H9 (cell line): ENCODE results near the gene FBXO40. TPM values are rescaled to one million over a fixed set of nuclear protein-coding genes. Genes with fewer than 3 reads are reported as not detected.

Experiments used
- DNase-seq: peaks from one replicate; pipeline ENCODE4 v3.0.0-alpha.2; 2017
- H2AFZ ChIP-seq: one replicate; pipeline ENCODE4 v1.6.1; 2013; ENCODE audit warnings: mild to moderate bottlenecking, low read length, control low read depth, moderate library complexity
- H2AK5ac ChIP-seq: 2 replicates; pipeline ENCODE4 v1.6.1; 2013; ENCODE audit warnings: low read length, control low read depth, mixed read lengths; ENCODE audit not compliant: insufficient read length
- H2BK120ac ChIP-seq: one replicate; pipeline ENCODE4 v1.6.1; 2013; ENCODE audit warnings: low read depth, mild to moderate bottlenecking, low read length, control low read depth, inconsistent platforms; ENCODE audit not compliant: poor library complexity, severe bottlenecking
- H2BK12ac ChIP-seq: 2 replicates; pipeline ENCODE4 v1.6.1; 2013; ENCODE audit warnings: low read length, control low read depth, mixed read lengths, low read depth; ENCODE audit not compliant: insufficient read length
- H2BK15ac ChIP-seq: 2 replicates; pipeline ENCODE4 v1.6.1; 2013; ENCODE audit warnings: low read depth, low read length, control low read depth
- H2BK20ac ChIP-seq: one replicate; pipeline ENCODE4 v1.6.1; 2013; ENCODE audit warnings: low read depth, mild to moderate bottlenecking, low read length, control low read depth, inconsistent platforms; ENCODE audit not compliant: poor library complexity, severe bottlenecking
- H2BK5ac ChIP-seq: 2 replicates; pipeline ENCODE4 v1.6.1; 2013; ENCODE audit warnings: low read length, control low read depth, mixed read lengths; ENCODE audit not compliant: insufficient read length
- H3K14ac ChIP-seq: 2 replicates; pipeline ENCODE4 v1.6.1; 2013; ENCODE audit warnings: low read length, control low read depth; ENCODE audit not compliant: insufficient read depth
- H3K18ac ChIP-seq: 2 replicates; pipeline ENCODE4 v1.6.1; 2013; ENCODE audit warnings: low read depth, mild to moderate bottlenecking, mixed read lengths, low read length, control low read depth; ENCODE audit not compliant: insufficient read length
- H3K23ac ChIP-seq: 2 replicates; pipeline ENCODE4 v1.6.1; 2013; ENCODE audit warnings: low read length, control low read depth, mixed read lengths, low read depth; ENCODE audit not compliant: insufficient read length
- H3K23me2 ChIP-seq: 2 replicates; pipeline ENCODE4 v1.6.1; 2013; ENCODE audit warnings: low read depth, mild to moderate bottlenecking, mixed read lengths, low read length, control low read depth; ENCODE audit not compliant: insufficient read length, poor library complexity, severe bottlenecking
- H3K27ac ChIP-seq: 2 replicates; pipeline ENCODE4 v1.5.1; 2013; ENCODE audit warnings: low read length, control low read depth, mixed read lengths, low read depth; ENCODE audit not compliant: insufficient read length
- H3K27me3 ChIP-seq: 2 replicates; pipeline ENCODE4 v1.6.1; 2013; ENCODE audit warnings: low read length, control low read depth, inconsistent platforms; ENCODE audit not compliant: insufficient read depth
- H3K4ac ChIP-seq: 2 replicates; pipeline ENCODE4 v1.6.1; 2013; ENCODE audit warnings: low read depth, mild to moderate bottlenecking, control low read depth, inconsistent platforms, low read length, moderate library complexity
- H3K4me1 ChIP-seq: 2 replicates; pipeline ENCODE4 v1.6.1; 2013; ENCODE audit warnings: low read length, control low read depth, inconsistent platforms; ENCODE audit not compliant: insufficient read depth
- H3K4me2 ChIP-seq: 2 replicates; pipeline ENCODE4 v1.6.1; 2013; ENCODE audit warnings: low read length, control low read depth, mixed read lengths; ENCODE audit not compliant: insufficient read length, insufficient read depth
- H3K56ac ChIP-seq: 2 replicates; pipeline ENCODE4 v1.6.1; 2013; ENCODE audit warnings: low read depth, mild to moderate bottlenecking, mixed read lengths, low read length, control low read depth; ENCODE audit not compliant: insufficient read length
- H3K79me1 ChIP-seq: 2 replicates; pipeline ENCODE4 v1.6.1; 2013; ENCODE audit warnings: low read depth, mild to moderate bottlenecking, moderate library complexity, low read length, control low read depth, inconsistent platforms; ENCODE audit not compliant: insufficient read depth, poor library complexity, severe bottlenecking
- H3K79me2 ChIP-seq: 2 replicates; pipeline ENCODE4 v1.6.1; 2013; ENCODE audit warnings: low read length, control low read depth, inconsistent platforms; ENCODE audit not compliant: insufficient read depth
- H3K9ac ChIP-seq: 2 replicates; pipeline ENCODE4 v1.6.1; 2013; ENCODE audit warnings: low read length, control low read depth, mixed read lengths; ENCODE audit not compliant: insufficient read length; ENCODE audit errors: extremely low read depth
- H3K9me3 ChIP-seq: one replicate; pipeline ENCODE4 v1.6.1; 2013; ENCODE audit warnings: low read depth, low read length, inconsistent platforms; ENCODE audit not compliant: control insufficient read depth
- H3T11ph ChIP-seq: one replicate; pipeline ENCODE4 v1.6.1; 2013; ENCODE audit warnings: mild to moderate bottlenecking, low read length, control low read depth, inconsistent platforms
- H4K20me1 ChIP-seq: one replicate; pipeline ENCODE4 v1.6.1; 2013; ENCODE audit not compliant: control insufficient read depth, insufficient read length, insufficient read depth
- H4K5ac ChIP-seq: 2 replicates; pipeline ENCODE4 v1.6.1; 2013; ENCODE audit warnings: low read depth, mild to moderate bottlenecking, mixed read lengths, low read length, control low read depth; ENCODE audit not compliant: insufficient read length
- H4K8ac ChIP-seq: replicated peaks from 2 replicates; pipeline ENCODE4 v1.6.1; 2013; ENCODE audit warnings: low read length, control low read depth, mixed read lengths, low read depth; ENCODE audit not compliant: insufficient read length
- H4K91ac ChIP-seq: 2 replicates; pipeline ENCODE4 v1.6.1; 2013; ENCODE audit warnings: low read depth, mild to moderate bottlenecking, moderate library complexity, mixed read lengths, low read length, control low read depth; ENCODE audit not compliant: insufficient read length
- H3K27ac Mint-ChIP-seq, 3 experiments: 2 replicates in 2 of 3; 3 replicates in 1 of 3; pipeline ENCODE4 v1.8.0; 2020 to 2021; ENCODE audit warnings: mixed read lengths in 3 of 3, mild to moderate bottlenecking in 1 of 3, moderate library complexity in 1 of 3
- H3K27me3 Mint-ChIP-seq: 2 replicates; pipeline ENCODE4 v1.8.0; 2021; ENCODE audit warnings: low read depth, mild to moderate bottlenecking, moderate library complexity, mixed read lengths
- H3K36me3 Mint-ChIP-seq, 3 experiments: 2 replicates in 2 of 3; 3 replicates in 1 of 3; pipeline ENCODE4 v1.8.0; 2020 to 2021; ENCODE audit warnings: low read depth in 3 of 3, mixed read lengths in 3 of 3; ENCODE audit not compliant: insufficient read depth in 1 of 3
- H3K4me1 Mint-ChIP-seq, 2 experiments: 2 replicates each; pipeline ENCODE4 v1.8.0; 2020; ENCODE audit warnings: mixed read lengths in 2 of 2
- H3K4me3 Mint-ChIP-seq, 2 experiments: 2 replicates in 1 of 2; 3 replicates in 1 of 2; pipeline ENCODE4 v1.8.0; 2020 to 2021; ENCODE audit warnings: mild to moderate bottlenecking in 2 of 2, mixed read lengths in 2 of 2, moderate library complexity in 1 of 2
- H3K9me3 Mint-ChIP-seq, 2 experiments: 2 replicates in 1 of 2; 3 replicates in 1 of 2; pipeline ENCODE4 v1.8.0; 2020; ENCODE audit warnings: mild to moderate bottlenecking in 2 of 2, mixed read lengths in 2 of 2, moderate library complexity in 1 of 2
- WGBS: extraction: QIAGEN DNeasy Blood & Tissue Kit; methylation state at CpG from one replicate; pipeline ENCODE4 v1.1.7; 2013; ENCODE audit warnings: missing lambda C conversion rate, low lambda C conversion rate, mixed read lengths; ENCODE audit not compliant: insufficient read length; ENCODE audit errors: extremely low coverage; 5-methylcytosine and 5-hydroxymethylcytosine counted together
- total RNA-seq: library from RNA; stranded (reverse); gene quantifications from 2 replicates; pipeline ENCODE4 v1.2.1, GENCODE V29; 2021
- TF ChIP-seq, protein P1 (sequence below): fragments of 200-600 bp; sonication (generic); conservative IDR thresholded peaks from 3 replicates; pipeline ENCODE4 v1.8.0; 2021; ENCODE audit warnings: antibody characterized with exemption, mild to moderate bottlenecking

FBXO40 gene
- total RNA-seq, 1 experiment from 2014 or later: 0.04 TPM

DNA sequence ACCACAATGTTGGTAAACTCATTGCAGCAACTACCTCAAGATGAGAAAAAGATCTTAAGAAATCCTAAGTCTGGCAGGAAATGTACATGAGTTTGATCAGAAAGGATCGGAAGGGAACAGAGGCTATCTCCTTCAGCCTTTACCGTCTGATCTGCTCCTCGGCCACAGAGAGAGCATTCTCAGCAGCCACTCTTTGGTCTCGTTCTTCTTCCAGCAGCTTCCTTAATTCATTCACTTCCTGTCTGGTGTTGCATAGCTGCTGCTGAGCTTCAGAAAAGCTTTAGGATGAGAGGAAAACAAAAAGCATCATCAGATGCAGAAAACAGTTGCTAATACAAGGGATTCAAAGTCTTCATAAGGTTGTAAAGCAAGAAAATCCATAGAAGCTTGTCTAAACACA, 74.2 kb downstream of the FBXO40 start:
- no peak overlapping the region for H3T11ph ChIP-seq
- Mint-ChIP-seq H3K4me3 (no peak overlapping the region), H3K27ac (no peak overlapping the region), H3K9me3 (no peaks in the 10 kb centered on the region), H3K36me3 (peaks cover 14 to 73% (median 40%) of the 10 kb centered on the region in 3 experiments; a peak in 6 of 7 replicates), H3K4me1 (no peaks in the 10 kb centered on the region; a peak in 1 of 4 replicates), H3K27me3 (no peaks in the 10 kb centered on the region)
- H3K9me3 ChIP-seq: no peaks in the 10 kb centered on the region
- no peaks in the 10 kb centered on the region; the same call in 1 of the 2 replicates for H3K4me1 ChIP-seq
- H3K4ac ChIP-seq: no peak overlapping the region
- H3K79me2 ChIP-seq: no peaks in the 10 kb centered on the region
- H3K9ac ChIP-seq: no peak overlapping the region
- no peaks in the 10 kb centered on the region for H3K27me3 ChIP-seq
- no peaks in the 10 kb centered on the region for H3K79me1 ChIP-seq
- H3K4me2 ChIP-seq: no peak overlapping the region
- no peak overlapping the region for H2BK5ac ChIP-seq
- no peak overlapping the region for H2BK120ac ChIP-seq
- H2BK15ac ChIP-seq: no peak overlapping the region
- H3K27ac ChIP-seq: no peak overlapping the region
- no peak overlapping the region for H2AK5ac ChIP-seq
- TF ChIP-seq, protein P1, sequence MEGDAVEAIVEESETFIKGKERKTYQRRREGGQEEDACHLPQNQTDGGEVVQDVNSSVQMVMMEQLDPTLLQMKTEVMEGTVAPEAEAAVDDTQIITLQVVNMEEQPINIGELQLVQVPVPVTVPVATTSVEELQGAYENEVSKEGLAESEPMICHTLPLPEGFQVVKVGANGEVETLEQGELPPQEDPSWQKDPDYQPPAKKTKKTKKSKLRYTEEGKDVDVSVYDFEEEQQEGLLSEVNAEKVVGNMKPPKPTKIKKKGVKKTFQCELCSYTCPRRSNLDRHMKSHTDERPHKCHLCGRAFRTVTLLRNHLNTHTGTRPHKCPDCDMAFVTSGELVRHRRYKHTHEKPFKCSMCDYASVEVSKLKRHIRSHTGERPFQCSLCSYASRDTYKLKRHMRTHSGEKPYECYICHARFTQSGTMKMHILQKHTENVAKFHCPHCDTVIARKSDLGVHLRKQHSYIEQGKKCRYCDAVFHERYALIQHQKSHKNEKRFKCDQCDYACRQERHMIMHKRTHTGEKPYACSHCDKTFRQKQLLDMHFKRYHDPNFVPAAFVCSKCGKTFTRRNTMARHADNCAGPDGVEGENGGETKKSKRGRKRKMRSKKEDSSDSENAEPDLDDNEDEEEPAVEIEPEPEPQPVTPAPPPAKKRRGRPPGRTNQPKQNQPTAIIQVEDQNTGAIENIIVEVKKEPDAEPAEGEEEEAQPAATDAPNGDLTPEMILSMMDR: no peak
- H4K5ac ChIP-seq: no peak overlapping the region
- H3K18ac ChIP-seq: no peak overlapping the region
- H3K14ac ChIP-seq: no peak overlapping the region
- no peak for DNase-seq
- H3K56ac ChIP-seq: no peak overlapping the region
- no peak overlapping the region for H2AFZ ChIP-seq
- H4K8ac ChIP-seq: no peak overlapping the region
- H3K23ac ChIP-seq: no peak overlapping the region
- H4K91ac ChIP-seq: no peak overlapping the region
- H4K20me1 ChIP-seq: no peaks in the 10 kb centered on the region
- no CpG with 5 or more reads among the region's 4 CpGs for WGBS
- H2BK20ac ChIP-seq: no peak overlapping the region
- H2BK12ac ChIP-seq: no peak overlapping the region
- H3K23me2 ChIP-seq: no peaks in the 10 kb centered on the region
